ENCODE data around the gene DBNDD2. TPM values are rescaled to one million over a fixed set of nuclear protein-coding genes. Genes with fewer than 3 reads are reported as not detected.

DBNDD2 gene
- total RNA-seq, 6 experiments from 2014 or later = 2.3 to 5.3 (median 3.3) TPM

- intact Hi-C loops (cut with DNase I) = no loop called here
- 93% methylated on average over 3 of the region's 7 CpGs for WGBS (ENCODE audit: insufficient coverage, low coverage, low lambda C conversion rate, missing lambda C conversion rate)
These were observed 13.0 kb upstream of the DBNDD2 start for GRCh38 chr20:45395114-45395415.

GRCh38 chr20:45399018-45399417, 9.1 kb upstream of the DBNDD2 start:
- Histone ChIP-seq H3K36me3 (no peaks in the 10 kb centered on the region), H3K9me3 (peaks cover 0 to 4% (median 0%) of the 10 kb centered on the region in 4 donors), H3K4me3 (no peak overlapping the region), H3K27me3 (no peaks in the 10 kb centered on the region), H3K27ac (no peak overlapping the region), H3K4me1 (no peaks in the 10 kb centered on the region)
- DNase-seq = no peak
- intact Hi-C loops (cut with DNase I) = no loop called here
- no peak for ATAC-seq
- WGBS (ENCODE audit: insufficient coverage, low coverage, low lambda C conversion rate, missing lambda C conversion rate) = 100% methylated on average over 1 of the region's 1 CpG
- TF ChIP-seq POLR2A (IDR thresholded peaks at IDR 0.05) = no peak
- no peak for TF ChIP-seq CTCF (IDR thresholded peaks at IDR 0.05)

More at GRCh38 chr20:45395114-45395415, 13.0 kb upstream of the DBNDD2 start:
- ATAC-seq (no peak), DNase-seq (no peak)
- Histone ChIP-seq H3K36me3 (no peaks in the 10 kb centered on the region), H3K4me1 (no peaks in the 10 kb centered on the region), H3K9me3 (no peaks in the 10 kb centered on the region), H3K27me3 (no peaks in the 10 kb centered on the region), H3K27ac (no peak overlapping the region), H3K4me3 (no peak overlapping the region)
- TF ChIP-seq POLR2A (IDR thresholded peaks at IDR 0.05) = no peak
- TF ChIP-seq CTCF (IDR thresholded peaks at IDR 0.05) = no peak

GRCh38 chr20:45400346-45401031, 7.6 kb upstream of the DBNDD2 start:
- Histone ChIP-seq H3K27ac (no peak overlapping the region), H3K4me1 (peaks cover 0 to 1% (median 0%) of the 10 kb centered on the region in 4 donors), H3K27me3 (no peaks in the 10 kb centered on the region), H3K4me3 (no peak overlapping the region), H3K36me3 (no peaks in the 10 kb centered on the region), H3K9me3 (peaks cover 0 to 4% (median 0%) of the 10 kb centered on the region in 4 donors)
- ATAC-seq (no peak), DNase-seq (no peak)
- WGBS (ENCODE audit: insufficient coverage, low coverage, low lambda C conversion rate, missing lambda C conversion rate) = 100% methylated on average over 1 of the region's 6 CpGs
- TF ChIP-seq POLR2A (IDR thresholded peaks at IDR 0.05) (no peak), CTCF (IDR thresholded peaks at IDR 0.05) (no peak)
- intact Hi-C loops (cut with DNase I) = no loop called here

GRCh38 chr20:45402946-45403345, 5.1 kb upstream of the DBNDD2 start:
- Histone ChIP-seq H3K9me3 (peaks cover 0 to 4% (median 0%) of the 10 kb centered on the region in 4 donors), H3K4me1 (peaks cover 0 to 9% (median 0%) of the 10 kb centered on the region in 4 donors), H3K36me3 (no peaks in the 10 kb centered on the region), H3K27me3 (no peaks in the 10 kb centered on the region), H3K4me3 (no peak overlapping the region), H3K27ac (no peak overlapping the region)
- intact Hi-C loops (cut with DNase I) = no loop called here
- no peak for TF ChIP-seq POLR2A (IDR thresholded peaks at IDR 0.05)
- no peak for TF ChIP-seq CTCF (IDR thresholded peaks at IDR 0.05)
- ATAC-seq (no peak), DNase-seq (no peak)
- 100% methylated on average over 1 of the region's 1 CpG for WGBS (ENCODE audit: insufficient coverage, low coverage, low lambda C conversion rate, missing lambda C conversion rate)
